Activated CD8-positive, alpha-beta memory T cell treated with anti-CD3 and anti-CD28 coated beads, Interleukin-2, amount 50 U/mL, for 1 hour (primary cell): Measurements from ENCODE around the gene NR3C2.

Experiments used
- DNase-seq: peaks from one replicate; pipeline ENCODE4 v3.0.0-alpha.2; 2020; ENCODE audit errors: extremely low read depth

The NR3C2 gene

GRCh38 chr4:148263802-148264201, 178.4 kb downstream of the NR3C2 start:
- DNase-seq: no peak

GRCh38 chr4:148263127-148263526, 179.1 kb downstream of the NR3C2 start:
- DNase-seq: no peak

- no peak for DNase-seq
Measured at GRCh38 chr4:148261848-148262247, 180.4 kb downstream of the NR3C2 start.

- no peak for DNase-seq
Measured at GRCh38 chr4:148259841-148260240, 182.4 kb downstream of the NR3C2 start.

GRCh38 chr4:148258535-148258934, 183.7 kb downstream of the NR3C2 start:
- no peak for DNase-seq

GRCh38 chr4:148255344-148255720, 186.9 kb downstream of the NR3C2 start:
- no peak for DNase-seq

- no peak for DNase-seq
Measured at GRCh38 chr4:148254621-148255343, 187.4 kb downstream of the NR3C2 start.

- no peak for DNase-seq
Measured at GRCh38 chr4:148253768-148254167, 188.4 kb downstream of the NR3C2 start.

- no peak for DNase-seq
Measured at GRCh38 chr4:148248824-148249223, 193.4 kb downstream of the NR3C2 start.

- no peak for DNase-seq
Measured at GRCh38 chr4:148245015-148245414, 197.2 kb downstream of the NR3C2 start.

- DNase-seq: no peak
Measured at GRCh38 chr4:148243837-148244236, 198.4 kb downstream of the NR3C2 start.

GRCh38 chr4:148240241-148240640, 202.0 kb downstream of the NR3C2 start:
- DNase-seq: no peak

GRCh38 chr4:148239494-148239985, 202.7 kb downstream of the NR3C2 start:
- no peak for DNase-seq

- DNase-seq: no peak
Measured at GRCh38 chr4:148238811-148239493, 203.3 kb downstream of the NR3C2 start.

- no peak for DNase-seq
Measured at GRCh38 chr4:148238086-148238485, 204.1 kb downstream of the NR3C2 start.

GRCh38 chr4:148235809-148236208, 206.4 kb downstream of the NR3C2 start:
- DNase-seq: no peak

- DNase-seq: no peak
Measured at GRCh38 chr4:148229798-148230197, 212.4 kb downstream of the NR3C2 start.

GRCh38 chr4:148229028-148229427, 213.2 kb downstream of the NR3C2 start:
- DNase-seq: no peak

GRCh38 chr4:148227147-148227546, 215.1 kb downstream of the NR3C2 start:
- DNase-seq: no peak

- DNase-seq: no peak
Measured at GRCh38 chr4:148226341-148226740, 215.9 kb downstream of the NR3C2 start.

GRCh38 chr4:148225639-148226038, 216.6 kb downstream of the NR3C2 start:
- no peak for DNase-seq

- no peak for DNase-seq
Measured at GRCh38 chr4:148224476-148224875, 217.7 kb downstream of the NR3C2 start.

- DNase-seq: no peak
Measured at GRCh38 chr4:148222991-148223660, 219.1 kb downstream of the NR3C2 start.
